IPS DF 6.9 (cell line): Measurements from ENCODE around the gene ATF4.

ENCODE experiments used
- DNase-seq: peaks from one replicate; pipeline ENCODE4 v3.0.0-alpha.2; 2013; ENCODE audit warnings: low read depth, low spot score
- H3K27ac ChIP-seq: one replicate; pipeline ENCODE4 v1.5.1; 2013; ENCODE audit warnings: low read length, control low read depth
- H3K27me3 ChIP-seq: 2 replicates; pipeline ENCODE4 v1.6.1; 2013; ENCODE audit warnings: mild to moderate bottlenecking, low read length; ENCODE audit not compliant: control insufficient read depth, insufficient read depth
- H3K36me3 ChIP-seq: 2 replicates; pipeline ENCODE4 v1.6.1; 2013; ENCODE audit warnings: low read length; ENCODE audit not compliant: control insufficient read depth, insufficient read depth
- H3K4me1 ChIP-seq: 2 replicates; pipeline ENCODE4 v1.6.1; 2013; ENCODE audit warnings: low read length; ENCODE audit not compliant: control insufficient read depth, insufficient read depth
- H3K4me3 ChIP-seq: 2 replicates; pipeline ENCODE4 v1.5.1; 2013; ENCODE audit warnings: mild to moderate bottlenecking, low read length
- H3K9me3 ChIP-seq: 2 replicates; pipeline ENCODE4 v1.6.1; 2013; ENCODE audit warnings: low read length, inconsistent platforms; ENCODE audit not compliant: control insufficient read depth, insufficient read depth
- WGBS: extraction: QIAGEN DNeasy Blood & Tissue Kit; methylation state at CpG from one replicate; pipeline ENCODE4 v1.1.7; 2013; ENCODE audit warnings: mixed read lengths, missing lambda C conversion rate; ENCODE audit not compliant: insufficient read length, insufficient coverage; 5-methylcytosine and 5-hydroxymethylcytosine counted together

The ATF4 gene

DNA sequence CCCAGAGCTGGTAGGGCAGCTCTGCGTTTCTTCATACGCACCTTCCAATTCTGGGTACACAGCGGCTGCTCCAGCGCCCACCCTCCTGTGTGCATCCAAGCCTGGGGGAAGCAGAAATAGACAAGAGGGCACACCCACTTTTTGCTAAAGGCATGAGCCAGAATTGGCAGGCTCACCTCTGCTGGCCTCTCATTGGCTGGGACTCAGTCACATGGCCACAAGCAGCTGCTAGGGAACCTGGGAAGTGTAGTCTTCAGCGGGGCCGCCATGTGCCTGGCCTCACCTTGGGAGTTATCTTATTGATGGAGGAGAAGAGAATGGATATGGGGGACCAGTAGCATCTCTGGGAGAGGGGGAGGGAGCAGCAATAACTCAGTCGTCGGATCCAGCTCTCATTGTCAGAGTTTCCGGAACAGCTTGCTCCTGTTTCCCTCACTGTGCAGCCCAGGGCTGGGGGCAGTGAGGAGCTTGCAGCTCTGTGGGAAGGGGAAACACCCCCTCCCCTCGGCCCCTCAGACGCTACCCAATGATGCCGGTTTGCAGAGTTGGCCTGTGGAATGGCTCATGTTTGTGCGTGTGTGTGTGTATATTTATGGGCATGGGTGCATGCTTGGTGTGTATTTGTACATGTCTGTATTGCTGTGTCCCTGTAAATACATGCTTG lies 30.1 kb upstream of the ATF4 start:
- DNase-seq, result no peak
- Histone ChIP-seq H3K9me3 (no peaks in the 10 kb centered on the region), H3K27me3 (no peaks in the 10 kb centered on the region), H3K36me3 (no peaks in the 10 kb centered on the region), H3K27ac (no peak overlapping the region), H3K4me3 (no peak overlapping the region), H3K4me1 (no peaks in the 10 kb centered on the region)
- no CpG with 5 or more reads among the region's 13 CpGs for WGBS

DNA sequence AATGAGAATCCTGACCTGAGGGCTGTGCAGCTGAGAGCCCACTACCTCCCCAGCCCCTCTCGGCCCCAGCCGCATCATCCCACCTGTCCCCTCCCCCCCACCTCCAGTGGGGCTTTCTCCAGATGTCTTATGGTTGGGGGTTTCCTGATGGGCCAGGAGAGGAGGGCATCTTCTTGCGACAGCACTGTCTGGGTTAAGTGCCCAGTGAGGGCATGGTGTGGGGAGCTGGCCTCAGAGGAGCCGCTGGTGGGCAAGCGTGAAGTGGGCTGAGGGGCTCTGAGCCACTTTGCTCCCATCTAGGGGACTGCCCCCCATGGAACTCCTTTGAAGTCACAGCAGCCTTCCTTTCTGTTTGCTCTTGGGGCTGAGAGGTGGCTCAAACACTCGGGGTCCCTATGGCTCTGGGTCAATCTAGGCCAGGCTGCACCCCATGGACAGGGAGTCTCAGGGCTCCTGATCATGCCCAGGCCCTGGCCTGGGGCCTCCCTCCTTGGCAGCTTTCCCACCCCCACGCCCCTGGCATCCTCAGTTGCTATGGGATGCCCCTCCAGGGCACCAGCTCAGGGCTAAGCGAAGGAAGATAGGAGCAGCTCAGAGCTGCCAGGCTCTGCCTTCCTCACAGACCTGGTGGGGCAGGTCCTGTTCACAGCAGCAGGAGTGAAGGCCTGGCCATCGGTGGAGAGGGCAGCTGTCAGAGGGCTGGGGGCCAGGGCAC lies 29.2 kb upstream of the ATF4 start:
- no peaks in the 10 kb centered on the region for H3K4me1 ChIP-seq
- H3K9me3 ChIP-seq, result no peaks in the 10 kb centered on the region
- DNase-seq, result no peak
- H3K27me3 ChIP-seq, result no peaks in the 10 kb centered on the region
- no peak overlapping the region for H3K27ac ChIP-seq
- H3K4me3 ChIP-seq, result no peak overlapping the region
- WGBS, result no CpG with 5 or more reads among the region's 9 CpGs
- no peaks in the 10 kb centered on the region for H3K36me3 ChIP-seq

DNA sequence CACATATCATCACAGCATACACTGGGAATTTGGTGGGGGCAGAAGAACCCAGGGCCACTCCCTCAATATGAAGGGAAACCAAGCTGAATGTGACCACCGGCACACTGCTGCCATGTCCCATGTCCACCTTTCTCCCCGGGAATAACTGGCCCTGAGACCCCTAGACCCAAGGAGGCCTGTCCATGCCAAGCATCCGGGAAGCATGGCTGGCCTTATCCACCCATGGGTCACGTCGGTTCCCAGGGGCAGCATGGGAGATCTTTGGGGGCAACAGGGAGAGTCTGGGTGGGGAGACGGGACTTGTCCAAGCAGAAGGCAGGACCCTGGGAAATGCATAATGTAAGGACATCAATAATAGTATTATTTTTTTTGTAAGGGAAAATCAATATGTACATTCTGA lies 28.7 kb upstream of the ATF4 start:
- Histone ChIP-seq H3K4me1 (no peaks in the 10 kb centered on the region), H3K27me3 (no peaks in the 10 kb centered on the region), H3K36me3 (no peaks in the 10 kb centered on the region), H3K4me3 (no peak overlapping the region), H3K9me3 (no peaks in the 10 kb centered on the region), H3K27ac (no peak overlapping the region)
- DNase-seq, result no peak
- WGBS, result no CpG with 5 or more reads among the region's 6 CpGs

DNA sequence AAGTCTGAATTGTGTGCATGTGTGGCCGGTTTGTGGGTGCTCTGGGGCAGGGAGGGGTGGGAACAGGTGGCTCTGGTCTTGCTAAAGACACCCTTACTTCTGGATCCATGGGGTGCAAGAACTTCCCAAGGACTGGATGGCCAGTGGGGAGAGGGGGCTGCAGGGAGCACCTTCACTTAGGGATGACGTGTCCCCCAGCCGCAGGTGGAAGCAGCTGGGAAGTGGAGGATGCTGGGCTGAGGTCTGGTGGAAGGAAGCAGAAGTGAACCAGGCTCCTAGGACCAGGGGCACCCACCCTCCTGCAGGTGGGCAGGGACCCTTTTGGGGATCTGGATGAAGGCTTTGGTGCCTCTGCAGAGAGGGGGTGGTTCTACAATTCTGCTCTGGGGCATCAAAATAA lies 28.2 kb upstream of the ATF4 start:
- DNase-seq, result no peak
- Histone ChIP-seq H3K27ac (no peak overlapping the region), H3K4me3 (no peak overlapping the region), H3K9me3 (no peaks in the 10 kb centered on the region), H3K36me3 (no peaks in the 10 kb centered on the region), H3K27me3 (no peaks in the 10 kb centered on the region), H3K4me1 (no peaks in the 10 kb centered on the region)
- no CpG with 5 or more reads among the region's 3 CpGs for WGBS

DNA sequence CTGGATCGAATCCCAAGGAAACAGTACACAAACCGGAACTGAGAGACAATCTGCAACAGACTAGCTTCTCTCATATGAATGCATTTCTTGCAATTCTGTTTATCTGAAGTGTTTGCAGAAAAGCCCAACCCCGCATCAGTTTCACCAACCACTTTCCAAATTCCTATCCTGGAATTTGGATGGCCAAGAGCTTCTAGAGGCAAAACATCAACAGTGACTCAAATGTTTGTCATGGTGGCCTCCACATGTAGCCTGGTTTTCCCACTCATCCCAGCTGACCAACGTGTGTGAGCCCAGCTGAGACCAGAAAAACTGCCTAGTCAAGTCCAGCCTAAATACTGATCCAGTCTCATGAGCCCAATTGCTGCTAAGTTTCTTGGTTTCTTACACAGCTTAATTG lies 26.6 kb upstream of the ATF4 start:
- Histone ChIP-seq H3K36me3 (no peaks in the 10 kb centered on the region), H3K4me1 (no peaks in the 10 kb centered on the region), H3K4me3 (no peak overlapping the region), H3K9me3 (no peaks in the 10 kb centered on the region), H3K27ac (no peak overlapping the region), H3K27me3 (no peaks in the 10 kb centered on the region)
- no peak for DNase-seq
- no CpG with 5 or more reads among the region's 4 CpGs for WGBS

DNA sequence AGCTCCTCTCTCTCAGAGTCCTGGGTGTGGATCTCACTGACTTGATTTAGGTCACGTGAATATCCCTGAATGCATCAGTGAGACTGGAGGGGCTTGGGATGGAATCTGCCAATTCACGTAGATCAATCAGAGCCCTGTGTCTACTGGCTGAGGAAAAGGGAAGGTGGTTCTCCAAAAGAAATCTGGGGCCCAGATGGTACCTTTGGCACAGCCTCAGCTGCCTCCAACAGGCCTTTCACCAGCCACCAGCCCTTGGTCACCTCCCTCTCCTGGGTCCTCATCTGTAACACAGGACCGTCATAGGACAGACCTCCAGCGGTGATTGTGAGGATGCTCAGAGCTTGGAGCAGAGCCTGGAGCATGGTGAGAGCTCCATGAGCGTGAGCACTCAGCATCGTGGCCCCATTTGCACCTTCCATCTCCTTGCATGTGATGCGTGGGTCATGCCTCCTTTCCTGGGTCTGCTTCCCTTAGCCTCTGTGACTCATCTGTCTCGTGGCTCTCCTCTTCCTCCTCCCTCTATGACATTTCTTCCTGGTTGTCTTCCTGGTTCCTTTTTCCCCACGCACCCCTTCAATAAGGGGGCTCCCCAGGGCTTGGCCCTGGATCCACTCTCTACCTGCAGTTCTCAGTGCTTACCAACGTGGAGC lies 25.8 kb upstream of the ATF4 start:
- Histone ChIP-seq H3K27me3 (no peaks in the 10 kb centered on the region), H3K27ac (no peak overlapping the region), H3K4me3 (no peak overlapping the region), H3K9me3 (no peaks in the 10 kb centered on the region), H3K4me1 (no peaks in the 10 kb centered on the region), H3K36me3 (no peaks in the 10 kb centered on the region)
- WGBS, result no CpG with 5 or more reads among the region's 10 CpGs
- DNase-seq, result no peak

DNA sequence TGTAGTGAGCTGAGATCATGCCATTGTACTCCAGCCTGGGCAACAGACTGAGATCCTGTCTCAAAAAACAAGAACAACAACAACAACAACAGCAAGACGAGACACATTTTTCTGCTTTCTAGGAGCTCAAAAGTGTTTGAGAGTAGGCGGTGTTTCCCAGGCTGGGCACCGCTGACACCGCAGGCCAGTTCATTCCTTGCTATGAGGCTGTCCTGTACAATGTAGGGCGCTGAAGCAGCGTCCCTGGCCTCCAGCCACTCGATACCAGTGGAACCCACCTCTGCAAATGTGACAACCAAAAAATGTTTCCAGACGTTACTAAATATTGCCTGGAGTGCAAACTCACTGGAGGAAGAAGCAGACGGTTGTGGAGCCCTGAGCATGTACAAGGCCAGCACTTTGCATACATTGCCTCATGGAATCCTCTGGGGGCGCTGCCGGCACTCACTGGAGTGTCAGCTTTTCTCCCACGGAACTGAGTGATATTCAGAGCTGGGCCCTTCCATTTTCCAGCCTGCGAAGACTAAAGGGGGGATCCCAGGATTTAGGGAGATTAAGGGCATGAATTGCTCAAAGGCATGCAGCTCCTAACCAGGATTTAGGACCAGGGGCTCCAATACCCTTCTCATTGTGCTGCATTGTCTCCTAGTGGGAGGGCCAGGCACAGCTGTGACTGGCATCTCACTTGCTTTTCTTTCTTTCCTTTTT lies 24.1 kb upstream of the ATF4 start:
- Histone ChIP-seq H3K36me3 (no peaks in the 10 kb centered on the region), H3K27ac (no peak overlapping the region), H3K4me3 (no peak overlapping the region), H3K9me3 (no peaks in the 10 kb centered on the region), H3K4me1 (no peaks in the 10 kb centered on the region), H3K27me3 (no peaks in the 10 kb centered on the region; the same call in 1 of the 2 replicates)
- WGBS, result no CpG with 5 or more reads among the region's 13 CpGs
- DNase-seq, result no peak

DNA sequence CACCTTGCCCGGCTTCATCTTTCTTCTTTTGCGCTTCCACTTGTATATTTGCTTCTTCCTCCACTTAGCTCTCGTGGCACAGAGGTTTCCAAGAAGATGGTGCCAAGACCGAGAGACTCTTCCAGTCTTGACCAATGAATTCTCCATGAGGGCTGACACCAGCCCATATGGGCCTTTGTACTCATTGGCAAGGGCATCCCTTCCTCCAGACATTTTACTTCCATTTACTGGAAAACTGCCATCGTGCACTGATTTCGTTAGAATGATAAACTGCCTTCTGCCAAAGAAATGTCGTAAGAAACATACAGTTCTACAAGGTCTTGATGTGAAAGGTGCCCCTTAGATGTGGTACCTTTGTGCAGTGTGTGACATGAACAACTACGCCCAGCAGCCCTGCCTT lies 22.9 kb upstream of the ATF4 start:
- no CpG with 5 or more reads among the region's 8 CpGs for WGBS
- no peak overlapping the region for H3K27ac ChIP-seq

DNA sequence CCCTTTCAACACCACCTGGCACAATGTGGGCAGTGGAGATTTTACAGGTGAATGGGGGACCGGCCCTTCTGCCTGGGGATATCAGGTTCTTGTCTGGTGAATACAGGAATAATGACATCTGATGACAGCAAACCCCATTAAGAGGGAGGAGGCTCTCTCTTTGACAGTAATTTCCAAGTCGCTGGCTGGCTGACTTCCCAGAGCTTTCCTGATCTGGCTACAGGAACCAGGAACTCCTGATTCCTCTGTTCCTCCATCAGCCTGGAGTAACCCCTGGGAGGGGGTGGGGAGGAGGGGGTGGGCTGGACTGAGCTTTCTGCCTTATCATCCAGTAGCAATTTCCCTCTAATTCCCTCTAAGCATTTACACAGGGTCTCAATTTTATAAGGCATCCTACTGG lies 22.0 kb upstream of the ATF4 start:
- Histone ChIP-seq H3K27ac (no peak overlapping the region), H3K4me1 (peaks cover 2% of the 10 kb centered on the region; the same call in 1 of the 2 replicates), H3K4me3 (no peak overlapping the region), H3K9me3 (no peaks in the 10 kb centered on the region), H3K36me3 (no peaks in the 10 kb centered on the region), H3K27me3 (no peaks in the 10 kb centered on the region; the same call in 1 of the 2 replicates)
- no CpG with 5 or more reads among the region's 2 CpGs for WGBS
- DNase-seq, result no peak

More for the DNA sequence above, 22.9 kb upstream of the ATF4 start:
- Histone ChIP-seq H3K9me3 (no peaks in the 10 kb centered on the region), H3K4me1 (no peaks in the 10 kb centered on the region), H3K36me3 (no peaks in the 10 kb centered on the region), H3K4me3 (no peak overlapping the region), H3K27me3 (no peaks in the 10 kb centered on the region; the same call in 1 of the 2 replicates)
- no peak for DNase-seq

DNA sequence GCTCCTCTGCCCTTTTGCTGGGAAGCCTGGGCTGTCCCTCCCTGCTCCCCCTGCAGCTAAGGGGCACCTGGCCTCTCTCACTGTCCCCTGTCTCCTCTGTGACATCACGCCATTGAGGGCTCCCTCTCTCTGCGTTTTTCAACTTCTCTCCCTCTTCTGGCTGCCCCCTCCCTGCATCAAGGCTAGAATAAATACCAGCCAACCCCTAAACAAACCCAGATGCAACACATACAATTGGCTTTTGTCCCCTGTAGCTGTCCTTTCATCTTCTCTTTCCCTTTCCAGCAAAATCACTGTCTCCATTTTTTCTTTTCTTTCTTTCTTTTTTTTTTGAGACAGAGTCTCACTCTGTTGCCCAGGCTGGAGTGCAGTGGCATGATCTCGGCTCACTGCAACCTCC lies 21.6 kb upstream of the ATF4 start:
- no peak overlapping the region for H3K27ac ChIP-seq
- H3K27me3 ChIP-seq, result no peaks in the 10 kb centered on the region; the same call in 1 of the 2 replicates
- H3K4me1 ChIP-seq, result peaks cover 2% of the 10 kb centered on the region; the same call in 1 of the 2 replicates
- H3K4me3 ChIP-seq, result no peak overlapping the region
- no peaks in the 10 kb centered on the region for H3K9me3 ChIP-seq
- DNase-seq, result no peak
- no CpG with 5 or more reads among the region's 3 CpGs for WGBS
- no peaks in the 10 kb centered on the region for H3K36me3 ChIP-seq
